ENCODE results near the gene MYRFL.

GRCh38 chr12:69984241-69984640, 159.2 kb downstream of the MYRFL start:
- TF ChIP-seq POLR2A (IDR thresholded peaks at IDR 0.05; ENCODE audit: low read length): no peak
- TF ChIP-seq GATA1 (IDR thresholded peaks at IDR 0.05; ENCODE audit: low read depth, low read length): no peak
